ENCODE measurements around the gene GRM4.
"Not testable (repeated sequence)": the region's sequence is repeated elsewhere in the genome, so short reads cannot be mapped to it uniquely, and the experiment has no call there.

The GRM4 gene

DNA sequence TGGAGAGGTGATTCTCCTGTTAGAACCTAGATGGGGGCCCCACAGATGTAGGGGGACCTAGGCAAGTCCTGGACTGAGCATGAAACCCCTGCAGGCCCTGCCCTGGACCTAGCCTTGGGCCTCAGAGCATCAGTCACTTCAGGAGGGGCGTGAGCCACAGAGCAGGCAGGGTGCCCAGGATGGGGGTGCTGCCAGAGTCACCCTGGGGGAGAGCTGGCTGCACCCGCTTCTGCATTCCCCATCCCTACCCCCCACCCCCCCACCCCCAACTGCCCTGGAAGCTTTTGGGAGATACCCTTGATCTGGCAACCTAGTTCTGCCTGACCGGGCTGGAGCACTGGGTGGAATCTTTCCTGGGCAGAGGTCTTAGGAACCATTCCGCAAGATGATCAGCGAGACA, 125.6 kb downstream of the GRM4 start:
- DNase-seq: no peak

DNA sequence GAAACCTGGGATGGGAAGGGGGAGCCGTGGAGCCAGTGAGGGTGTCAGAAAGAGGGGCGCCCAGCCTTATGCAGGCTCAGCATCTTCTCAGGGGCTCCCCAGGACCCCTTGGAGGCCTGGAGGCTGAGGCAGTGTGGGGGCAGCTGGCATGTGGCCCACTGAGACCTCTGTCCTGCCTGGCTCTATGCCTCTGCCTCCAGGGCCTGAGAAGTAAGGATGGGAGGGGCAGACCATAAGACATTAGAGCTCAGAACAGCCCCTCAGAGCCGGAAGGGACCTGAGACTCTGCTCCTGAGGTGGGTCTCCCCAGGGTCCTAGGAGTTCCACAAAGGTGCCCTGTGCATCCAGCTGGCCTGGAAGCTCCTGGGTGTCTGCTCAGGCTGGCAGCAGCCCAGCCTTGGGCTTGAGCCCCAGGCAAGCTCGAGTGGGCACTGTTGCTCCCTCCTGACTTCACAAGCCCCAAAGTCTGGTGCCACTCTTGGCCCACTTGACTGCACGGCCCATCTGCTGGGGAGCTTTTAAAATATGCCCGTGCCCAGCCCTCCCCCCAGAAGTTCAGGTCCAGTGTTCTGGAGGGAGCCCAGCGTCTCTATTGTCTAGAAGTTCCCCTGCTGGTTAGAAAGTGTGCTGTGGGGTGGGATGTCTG, 126.8 kb downstream of the GRM4 start:
- DNase-seq: no peak

DNA sequence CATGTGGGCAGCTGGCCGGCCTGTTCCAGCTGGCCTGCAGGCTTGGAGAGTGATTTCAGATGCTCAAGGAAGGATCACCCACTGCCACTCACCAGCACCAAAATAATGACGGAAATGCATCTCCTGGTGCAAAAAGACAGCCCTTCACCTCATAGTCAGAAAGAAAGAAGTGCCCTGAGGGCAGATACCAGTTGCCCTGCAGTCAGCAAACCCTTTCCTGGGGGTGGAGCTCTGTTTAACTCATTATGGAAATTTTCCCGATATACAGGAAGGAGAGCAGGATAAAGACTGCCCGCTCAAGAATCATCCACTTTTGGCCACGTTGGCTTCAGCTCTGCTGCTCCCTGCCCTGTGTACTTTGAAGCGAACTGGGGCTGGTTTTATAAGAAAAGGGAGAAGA, 127.9 kb downstream of the GRM4 start:
- DNase-seq: no peak

DNA sequence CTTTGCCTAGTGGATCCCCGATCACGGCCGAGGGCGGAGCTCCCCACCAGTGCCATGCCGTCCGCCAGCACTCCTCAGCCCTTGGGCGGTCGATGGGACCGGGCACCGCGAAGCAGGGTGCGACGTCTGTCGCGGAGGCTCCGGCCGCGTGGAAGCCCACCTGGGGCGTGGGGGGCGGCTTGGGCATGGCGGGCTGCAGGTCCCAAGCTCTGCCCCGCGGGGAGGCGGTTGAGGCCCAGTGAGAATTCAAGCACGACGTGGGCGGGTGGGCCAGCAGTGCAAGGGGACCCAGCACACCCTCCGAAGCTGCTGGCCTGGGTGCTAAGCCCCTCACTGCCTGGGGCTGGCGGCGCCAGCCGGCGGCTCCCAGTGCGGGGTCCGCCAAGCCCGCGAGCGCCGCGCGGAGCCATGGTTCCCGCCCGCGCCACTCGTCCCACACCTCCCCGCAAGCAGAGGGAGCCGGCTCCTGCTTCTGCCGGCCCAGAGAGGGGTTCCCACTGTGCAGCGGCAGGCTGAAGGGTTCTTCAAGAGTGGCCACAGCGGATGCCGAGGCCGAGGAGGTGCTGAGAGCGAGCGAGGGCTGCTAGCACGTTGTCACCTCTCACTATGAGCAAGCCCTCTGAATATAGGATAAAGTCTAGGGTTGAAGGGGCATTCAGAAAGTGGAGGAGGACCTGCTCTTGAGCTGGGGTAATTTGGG, 128.6 kb downstream of the GRM4 start:
- DNase-seq: no peak

DNA sequence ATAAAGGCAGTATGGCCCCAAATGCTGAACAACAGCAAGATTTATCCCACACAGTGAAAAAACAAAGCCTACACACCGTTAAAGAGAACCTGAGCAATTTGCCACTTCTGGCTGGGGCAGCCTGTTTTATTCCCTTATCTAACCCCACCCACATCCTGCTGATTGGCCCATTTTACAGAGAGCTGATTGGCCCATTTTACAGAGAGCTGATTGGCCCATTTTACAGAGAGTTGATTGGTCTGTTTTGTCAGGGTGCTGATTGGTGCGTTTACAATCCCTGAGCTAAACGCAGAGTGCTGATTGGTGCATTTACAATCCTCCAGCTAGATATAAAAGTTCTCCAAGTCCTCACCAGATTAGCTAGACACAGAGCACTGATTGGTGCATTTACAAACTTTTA, 129.3 kb downstream of the GRM4 start:
- not testable (repeated sequence) for DNase-seq

DNA sequence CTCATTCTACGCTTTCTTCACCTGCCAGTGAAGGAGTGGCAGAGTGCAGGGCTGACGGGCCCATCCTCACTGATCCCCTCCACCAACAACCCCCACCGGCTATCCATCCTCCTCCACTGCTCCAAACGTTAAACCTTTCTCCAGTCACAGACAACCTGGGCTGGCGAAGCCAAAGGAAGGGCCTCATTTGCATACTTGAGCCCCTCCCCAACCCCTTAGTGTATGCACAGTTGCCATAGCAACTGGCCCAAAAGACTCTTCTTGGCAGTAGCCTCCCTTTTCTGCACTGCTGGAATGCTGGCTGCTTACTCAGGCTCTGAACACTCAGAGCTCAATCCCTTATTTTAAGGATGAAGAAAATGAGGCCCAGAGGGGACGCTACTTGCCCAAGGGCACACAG, 130.3 kb downstream of the GRM4 start:
- no peak for DNase-seq

DNA sequence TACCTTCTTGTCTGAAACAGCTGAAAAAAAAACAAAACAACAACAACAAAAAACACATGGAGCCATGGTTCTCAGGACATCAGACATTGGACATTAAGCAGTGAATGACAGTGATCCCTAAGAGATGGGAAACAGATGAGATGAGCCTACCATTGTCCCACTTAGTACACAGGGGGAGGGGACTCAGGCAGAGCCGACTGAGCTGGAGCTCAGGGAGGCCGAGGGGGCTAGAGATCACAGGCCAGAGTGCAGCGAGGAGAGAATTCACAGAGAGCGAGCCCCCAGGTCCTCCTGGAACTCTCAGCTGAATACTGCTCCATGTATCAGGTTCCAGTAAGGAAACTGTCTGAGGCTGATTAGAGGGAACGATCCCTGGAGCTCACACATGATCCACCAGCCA, 134.6 kb downstream of the GRM4 start:
- no peak for DNase-seq

DNA sequence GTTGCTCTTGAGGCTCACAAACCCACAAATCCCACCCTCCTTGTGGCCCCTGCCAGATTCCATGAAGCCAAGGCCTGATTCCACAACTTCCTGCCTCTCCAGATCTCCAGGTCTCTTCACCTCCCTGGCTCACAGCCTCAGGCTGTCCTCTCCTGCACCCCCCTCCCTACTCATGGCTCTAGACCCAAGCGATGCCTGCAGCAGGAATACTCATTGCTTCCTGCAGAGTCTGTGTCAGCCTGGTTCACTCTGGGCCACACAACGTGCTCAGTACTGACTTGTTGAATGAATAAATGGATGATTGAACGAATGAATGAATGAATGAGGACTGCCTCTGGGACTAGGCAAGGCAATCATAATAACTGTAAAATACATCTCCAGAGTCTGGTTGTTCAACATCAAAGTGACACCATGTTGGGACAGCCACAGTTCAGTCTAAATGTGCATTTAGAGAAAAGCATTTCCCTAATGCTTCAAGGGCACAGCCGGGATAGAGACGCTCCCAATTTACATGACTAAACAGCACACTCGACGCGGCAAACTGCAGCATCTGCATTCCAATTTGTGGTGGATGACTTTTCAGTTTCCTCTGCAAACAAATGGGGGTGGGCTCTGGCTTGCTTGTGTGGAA, 139.9 kb downstream of the GRM4 start:
- DNase-seq: no peak

DNA sequence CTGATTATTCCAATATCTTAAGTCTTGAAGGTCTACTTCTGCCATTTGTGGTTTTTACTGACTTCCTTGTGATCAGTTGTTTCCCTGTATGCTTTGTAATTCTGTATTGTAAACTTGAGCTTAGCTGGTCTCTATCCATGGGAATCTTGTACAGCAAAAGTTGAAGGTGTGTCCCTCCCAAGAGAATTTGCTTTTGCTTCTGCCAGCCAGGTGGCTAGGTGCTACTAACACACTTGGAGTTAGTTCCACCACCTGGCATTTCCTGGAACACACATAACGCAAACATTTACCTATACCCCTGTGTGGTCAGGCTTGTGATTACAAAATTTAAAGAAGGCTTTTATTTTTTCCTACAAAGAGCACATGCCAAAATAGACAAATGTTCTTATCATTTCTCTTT, 141.2 kb downstream of the GRM4 start:
- no peak for DNase-seq

DNA sequence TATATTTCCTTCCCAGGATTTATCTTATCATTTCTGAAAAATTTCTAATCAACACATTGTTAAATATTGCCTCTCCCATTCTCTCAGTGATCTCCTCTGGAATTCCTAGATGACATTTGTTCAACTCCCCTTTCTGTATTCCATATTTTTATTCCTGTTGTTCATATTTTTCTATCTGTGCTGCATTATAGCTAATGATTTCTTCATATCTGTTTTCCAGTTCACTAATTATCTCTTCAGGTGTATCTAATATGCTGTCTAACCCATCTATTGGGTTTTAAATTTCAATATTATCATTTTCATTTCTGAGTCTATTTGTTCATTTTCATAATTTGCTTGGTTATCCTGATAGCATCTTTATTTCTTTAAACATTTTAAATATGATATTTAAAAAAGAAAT, 141.9 kb downstream of the GRM4 start:
- DNase-seq: no peak

DNA sequence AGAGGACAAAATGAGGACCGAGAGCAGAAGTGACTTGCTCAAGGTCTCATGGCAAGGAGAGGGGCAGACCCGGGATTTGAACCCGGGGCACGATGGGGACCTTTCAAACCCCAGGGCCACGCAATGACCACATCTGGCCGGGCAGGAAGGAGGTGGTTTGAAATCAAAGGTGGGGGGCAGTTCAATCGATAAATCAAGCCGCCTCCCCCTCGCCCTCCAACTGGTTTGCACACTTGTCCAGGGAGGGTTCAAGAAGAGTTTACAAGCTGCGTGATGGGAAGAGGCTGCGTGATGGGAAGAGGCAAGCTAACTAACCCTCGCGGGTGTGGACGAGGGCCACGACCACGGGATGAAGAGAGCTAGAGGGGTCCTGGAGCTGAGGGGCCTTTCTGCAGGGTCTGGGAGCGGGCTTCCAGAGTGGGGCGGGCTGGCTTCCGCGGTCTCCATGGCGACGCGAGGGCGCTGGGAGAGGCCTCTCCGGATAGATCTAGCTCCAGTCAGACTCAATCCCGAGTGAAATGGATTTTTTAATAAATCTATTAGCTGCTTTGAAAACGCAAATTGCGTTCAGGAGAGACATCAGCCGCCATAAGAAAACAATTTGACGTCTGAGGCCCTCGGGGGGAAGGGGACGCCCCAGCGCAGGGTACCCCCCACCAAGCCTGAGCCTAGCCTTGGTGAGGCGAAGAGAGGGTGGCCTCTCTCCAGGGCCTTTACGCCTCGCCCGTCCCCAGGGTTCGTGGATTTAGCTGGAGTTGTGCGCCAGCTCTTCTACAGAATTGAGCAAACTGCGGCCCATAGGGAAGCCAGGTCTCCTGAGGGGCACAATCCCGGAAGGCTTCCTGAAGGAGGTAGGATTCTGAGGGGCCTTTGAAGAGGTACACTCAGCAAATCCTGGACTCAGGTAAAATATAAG, 143.9 kb downstream of the GRM4 start:
- no peak for DNase-seq

DNA sequence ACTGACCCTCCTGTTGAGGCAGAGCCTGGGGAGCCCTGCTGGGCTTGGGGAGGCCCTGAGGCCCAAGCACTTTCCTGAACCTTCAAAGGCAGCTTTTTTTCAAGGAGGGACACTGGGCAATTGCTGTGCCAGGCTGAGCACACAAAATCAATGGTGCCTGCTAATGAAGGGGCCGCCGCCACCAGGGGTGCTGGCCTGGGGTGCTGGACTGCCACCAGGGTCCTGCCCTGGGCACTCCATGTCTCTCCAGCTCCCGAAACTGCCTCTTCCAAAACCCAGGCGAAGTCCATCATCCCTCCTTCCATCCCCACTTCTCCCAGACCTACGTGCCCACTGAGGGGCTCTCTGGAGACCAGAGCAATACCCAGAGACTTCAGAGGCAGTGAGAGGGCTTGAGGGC, 145.6 kb downstream of the GRM4 start:
- no peak for DNase-seq

DNA sequence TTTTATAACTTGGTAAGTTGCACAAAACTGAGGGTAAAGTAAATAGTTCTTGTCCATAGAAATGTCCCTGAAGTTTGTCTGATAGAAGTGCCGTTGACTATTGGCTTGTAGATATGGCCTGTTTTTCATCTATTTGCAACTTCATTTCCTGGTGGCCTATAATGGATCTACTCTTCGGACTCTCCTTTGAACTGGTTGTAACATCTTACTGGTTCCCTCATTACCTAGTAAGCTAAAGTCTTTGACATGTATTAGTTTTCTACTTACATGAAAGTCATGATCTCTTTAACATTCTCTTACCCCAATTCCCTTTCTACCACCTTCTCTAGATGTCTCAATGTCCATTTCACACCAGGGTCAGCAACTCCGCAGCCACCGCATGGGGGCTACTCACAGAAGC, 146.3 kb downstream of the GRM4 start:
- no peak for DNase-seq

DNA sequence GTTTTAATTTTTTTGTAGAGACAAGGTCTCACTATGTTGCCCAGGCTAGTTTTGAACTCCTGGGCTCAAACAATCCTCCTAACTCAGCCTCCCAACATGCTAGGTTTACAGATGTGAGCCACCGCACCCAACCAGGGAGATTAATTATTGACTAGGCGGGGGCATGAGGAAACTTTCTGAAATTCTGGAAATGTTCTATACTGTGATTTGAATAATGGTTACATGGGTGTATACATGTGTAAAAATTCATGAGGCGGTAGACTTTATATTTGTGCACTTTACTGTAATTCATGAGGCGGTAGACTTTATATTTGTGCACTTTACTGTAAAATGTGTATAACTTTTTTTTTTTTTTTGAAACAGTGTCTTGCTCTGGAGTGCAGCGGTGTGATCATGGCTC, 147.2 kb downstream of the GRM4 start:
- no peak for DNase-seq

DNA sequence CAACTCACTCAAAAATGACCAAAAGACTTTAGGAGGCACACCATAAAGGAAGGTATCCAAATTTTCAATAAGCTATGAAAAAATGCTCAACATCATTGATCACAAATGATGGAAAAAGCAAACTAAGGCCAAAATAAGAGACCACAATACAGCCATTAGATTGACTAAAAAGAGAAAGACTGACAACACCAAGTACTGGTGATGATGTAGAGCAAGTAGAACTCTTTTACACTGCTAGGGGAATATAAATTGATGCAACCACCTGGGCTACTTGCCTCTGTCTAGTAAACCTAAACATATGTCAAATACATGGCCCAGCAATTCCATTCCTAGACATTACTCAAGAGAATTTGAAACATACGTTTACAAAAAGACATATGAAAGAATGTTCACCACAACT, 148.6 kb downstream of the GRM4 start:
- DNase-seq: no peak

DNA sequence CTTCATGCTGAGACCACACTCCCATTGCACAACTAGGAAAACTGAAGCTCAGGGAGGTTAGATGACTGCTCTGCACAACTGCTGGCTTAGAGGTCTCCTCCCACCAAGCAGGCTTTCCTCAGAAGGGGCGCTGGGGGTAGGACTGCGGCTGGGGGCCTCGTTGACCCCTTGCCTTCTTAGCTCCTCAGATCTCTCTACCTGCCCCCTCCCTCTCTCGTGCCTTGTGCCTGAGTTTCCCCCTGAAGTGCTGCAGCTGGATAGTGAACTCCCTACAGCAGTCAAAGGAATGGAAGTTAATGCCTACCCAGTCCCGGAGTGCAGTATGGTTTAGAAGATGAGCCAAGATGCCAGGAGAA, 149.8 kb downstream of the GRM4 start:
- no peak for DNase-seq

DNA sequence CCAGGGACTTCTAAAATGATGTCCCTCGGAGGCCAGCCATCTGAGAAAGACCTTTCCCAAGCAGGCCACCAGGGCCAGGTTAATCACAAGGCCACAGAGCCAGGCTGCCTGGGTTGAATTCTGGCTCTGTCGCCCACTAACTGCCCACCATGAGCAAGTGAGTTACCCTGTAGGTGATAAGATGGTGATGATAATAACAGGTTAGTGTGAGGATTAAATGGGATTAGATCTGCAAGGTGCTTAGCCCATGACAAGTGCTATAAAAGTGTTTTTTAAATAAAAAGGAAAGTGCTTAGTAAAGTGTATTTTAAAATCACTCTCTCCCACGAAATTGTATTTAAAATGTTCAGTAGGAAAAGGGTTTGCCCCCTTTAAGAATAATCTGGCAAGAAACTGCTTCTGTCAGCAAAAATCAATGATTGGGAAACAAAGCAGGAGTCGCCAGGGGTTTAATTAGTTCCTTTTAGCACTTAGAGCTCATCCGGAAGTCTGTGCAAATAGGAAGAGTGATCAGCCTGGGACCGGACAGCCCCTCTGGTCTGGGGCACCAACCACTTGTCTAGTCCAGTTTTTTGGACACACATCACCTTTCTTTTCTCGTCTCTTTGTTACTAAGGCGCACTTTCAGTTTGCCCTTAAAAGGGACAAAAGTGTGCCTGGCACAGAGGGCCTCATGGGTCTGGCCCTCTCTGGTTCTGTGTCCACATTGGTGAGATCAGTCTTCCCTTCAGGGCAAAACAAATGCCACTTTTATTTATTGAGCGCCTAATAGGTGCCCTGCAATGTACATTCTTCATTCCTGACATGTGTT, 150.4 kb downstream of the GRM4 start:
- DNase-seq: no peak

DNA sequence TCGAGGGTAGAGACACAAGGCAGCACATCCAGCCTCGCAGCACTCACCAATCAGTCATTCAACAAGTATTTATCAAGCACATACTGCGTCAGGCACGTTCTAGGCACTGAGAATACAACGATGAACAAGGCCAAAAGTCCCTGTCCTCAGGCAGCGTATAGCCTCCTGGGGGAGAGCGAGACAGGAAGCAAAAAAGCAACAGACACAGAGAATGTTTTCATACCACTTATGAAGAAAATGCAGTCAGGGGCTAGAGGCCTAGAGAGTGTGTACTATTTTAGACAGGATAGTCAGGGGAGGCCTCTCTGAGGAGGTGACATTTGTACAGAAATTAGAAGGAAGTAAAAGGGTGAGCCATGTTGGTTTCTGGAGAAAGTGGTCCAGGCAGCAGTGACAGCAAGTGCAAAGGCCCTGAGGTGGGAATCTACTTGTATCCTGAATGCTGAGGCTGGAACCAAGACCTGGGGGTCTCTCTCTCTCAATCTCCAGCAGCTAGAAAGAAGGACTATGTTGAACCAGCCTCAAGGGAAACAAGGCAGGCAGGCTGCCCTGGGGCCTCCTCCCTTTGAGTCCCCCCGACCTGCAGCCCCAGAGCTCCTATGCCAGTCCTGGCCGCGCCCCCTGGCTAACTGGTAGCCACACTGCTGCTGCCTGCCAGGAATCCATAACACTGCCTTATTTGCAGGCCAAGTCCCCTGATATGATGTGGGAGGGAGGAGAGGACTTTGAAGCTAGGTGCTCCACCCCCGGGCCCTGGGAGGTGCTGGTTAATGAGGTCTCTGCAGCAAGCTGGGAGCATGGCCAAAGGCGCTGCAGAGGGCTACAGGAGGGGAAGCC, 151.2 kb downstream of the GRM4 start:
- DNase-seq: peak; percentile 12

DNA sequence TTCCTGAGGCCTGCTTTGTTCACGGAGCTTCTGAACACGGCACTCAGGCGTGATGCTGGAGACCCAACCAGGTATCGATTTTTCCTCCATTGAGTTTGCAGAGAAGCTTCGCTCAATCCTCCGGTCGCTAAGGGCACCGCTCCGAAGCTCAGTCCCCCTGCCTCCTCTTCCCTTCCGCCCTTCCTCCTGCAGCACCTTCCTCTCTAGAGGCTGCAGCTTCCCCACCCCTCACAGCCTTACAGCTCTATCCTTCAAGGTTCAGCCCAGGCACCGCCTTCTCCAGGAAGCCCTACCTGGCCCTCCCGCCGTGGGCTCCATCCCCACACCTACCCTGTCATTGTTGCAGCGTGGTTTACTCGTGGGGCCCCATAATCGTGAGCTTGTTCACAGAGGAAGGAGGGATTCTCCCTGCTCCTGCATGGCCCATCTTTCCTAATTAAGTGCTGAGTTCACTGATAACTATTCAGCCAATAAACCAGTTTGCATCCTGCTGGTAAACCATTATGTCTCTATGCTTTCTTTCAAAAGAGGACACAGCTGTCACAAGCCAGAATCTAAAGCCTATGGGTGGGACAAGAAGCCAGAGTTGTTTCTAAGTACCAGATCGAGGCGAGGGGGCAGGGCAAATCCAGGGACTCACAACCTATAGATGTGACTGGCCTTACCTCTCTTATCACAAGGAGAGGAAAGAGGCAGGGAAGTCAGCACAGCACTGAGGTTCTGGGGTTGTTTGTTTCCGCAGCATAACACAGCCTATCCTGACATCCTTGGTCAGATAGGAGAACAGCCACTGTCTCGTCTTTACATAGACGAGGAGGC, 152.0 kb downstream of the GRM4 start:
- DNase-seq: no peak

DNA sequence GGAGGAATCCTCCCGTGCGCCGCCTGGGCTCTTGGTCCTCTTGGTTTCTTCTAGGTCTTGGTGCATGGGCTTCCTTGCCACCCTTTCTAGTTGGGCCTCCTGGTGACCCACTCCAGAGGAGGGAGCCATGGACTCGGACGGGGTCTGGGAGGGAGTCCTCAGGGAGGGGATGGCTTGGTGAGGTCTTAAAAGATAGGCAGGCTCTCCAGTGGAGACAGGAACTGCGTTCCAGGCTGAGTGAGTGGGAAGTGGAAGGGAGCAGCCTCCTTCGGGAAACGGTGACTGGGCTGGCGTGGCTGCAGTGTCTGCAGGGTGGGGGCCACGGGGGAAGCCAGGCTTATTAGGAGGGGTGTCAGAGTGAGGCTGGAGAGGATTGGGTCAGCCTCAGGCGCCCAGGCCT, 152.8 kb downstream of the GRM4 start:
- DNase-seq: no peak

DNA sequence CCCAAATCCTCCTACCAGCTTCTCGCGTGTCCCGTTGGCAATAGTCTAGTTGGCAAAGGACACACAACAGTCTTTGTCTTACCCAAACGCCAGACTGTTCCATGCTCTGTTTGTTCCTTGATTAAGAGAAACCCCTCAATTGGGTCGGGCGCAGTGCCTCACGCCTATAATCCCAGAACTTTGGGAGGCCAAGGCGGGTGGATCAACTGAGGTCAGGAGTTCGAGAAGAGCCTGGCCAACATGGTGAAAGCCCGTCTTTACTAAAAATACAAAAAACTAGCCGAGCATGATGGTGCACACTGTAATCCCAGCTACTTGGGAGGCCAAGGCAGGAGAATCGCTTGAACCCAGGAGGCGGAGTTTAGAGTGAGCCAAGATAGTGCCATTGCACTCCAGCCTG, 153.7 kb downstream of the GRM4 start:
- no peak for DNase-seq
